Measurements from ENCODE around the gene TMEM244.
A peak's percentile ranks its signal among the peaks of the same experiment; 100 is the strongest.
"Not testable (repeated sequence)": the region's sequence is repeated elsewhere in the genome, so short reads cannot be mapped to it uniquely, and the experiment has no call there.

The TMEM244 gene

GRCh38 chr6:129812145-129812777 lies 48.9 kb downstream of the TMEM244 start:
- DNase-seq (ENCODE audit: low spot score) = no peak

GRCh38 chr6:129807141-129807540 lies 54.0 kb downstream of the TMEM244 start:
- DNase-seq (ENCODE audit: low spot score) = not testable (repeated sequence)

- not testable (repeated sequence) for DNase-seq (ENCODE audit: low spot score)
Measured at GRCh38 chr6:129802920-129803319, 58.2 kb downstream of the TMEM244 start.

- no peak for DNase-seq (ENCODE audit: low spot score)
Measured at GRCh38 chr6:129801909-129802308, 59.2 kb downstream of the TMEM244 start.

- DNase-seq (ENCODE audit: low spot score) = peak; percentile 23
Measured at GRCh38 chr6:129795261-129795660, 65.9 kb downstream of the TMEM244 start.

GRCh38 chr6:129793447-129793846 lies 67.7 kb downstream of the TMEM244 start:
- no peak for DNase-seq (ENCODE audit: low spot score)

- DNase-seq (ENCODE audit: low spot score) = no peak
Measured at GRCh38 chr6:129792049-129792448, 69.1 kb downstream of the TMEM244 start.

GRCh38 chr6:129790785-129791184 lies 70.3 kb downstream of the TMEM244 start:
- no peak for DNase-seq (ENCODE audit: low spot score)

- DNase-seq (ENCODE audit: low spot score) = no peak
Measured at GRCh38 chr6:129789974-129790373, 71.1 kb downstream of the TMEM244 start.

- DNase-seq (ENCODE audit: low spot score) = no peak
Measured at GRCh38 chr6:129787816-129788215, 73.3 kb downstream of the TMEM244 start.

GRCh38 chr6:129786548-129786947 lies 74.6 kb downstream of the TMEM244 start:
- DNase-seq (ENCODE audit: low spot score) = peak; percentile 31

GRCh38 chr6:129785756-129786135 lies 75.4 kb downstream of the TMEM244 start:
- no peak for DNase-seq (ENCODE audit: low spot score)

- no peak for DNase-seq (ENCODE audit: low spot score)
Measured at GRCh38 chr6:129785047-129785755, 75.9 kb downstream of the TMEM244 start.
